ENCODE measurements around the gene USP49.

GRCh38 chr6:41874741-41875140 is 20.4 kb downstream of the USP49 start:
- TF ChIP-seq POLR2A (IDR thresholded peaks at IDR 0.05; ENCODE audit: low read depth, low read length) (no peak), TAF1 (IDR thresholded peaks at IDR 0.05; ENCODE audit: borderline replicate concordance, low read depth, low read length) (no peak), POLR2AphosphoS5 (IDR thresholded peaks at IDR 0.05; ENCODE audit: low read depth, low read length) (no peak)

All from GM12892 (cell line).